H1 (cell line): ENCODE measurements around the gene TBC1D22A. TPM values are rescaled to one million over a fixed set of nuclear protein-coding genes. Genes with fewer than 3 reads are reported as not detected.

Source experiments
- CTBP2 ChIP-seq: IDR thresholded peaks from 2 replicates; pipeline ENCODE4 v1.7.0; 2011; ENCODE audit warnings: borderline replicate concordance, mild to moderate bottlenecking, moderate library complexity, mixed read lengths, low read length; ENCODE audit not compliant: insufficient read depth, insufficient read length
- KDM4A ChIP-seq: IDR thresholded peaks from one replicate; pipeline ENCODE4 v1.7.1; 2012; ENCODE audit warnings: low read depth, mild to moderate bottlenecking, moderate library complexity, low read length, inconsistent platforms; ENCODE audit not compliant: severe bottlenecking
- PHF8 ChIP-seq: fragments of 200-600 bp; sonication (generic); conservative IDR thresholded peaks from 2 replicates; pipeline ENCODE4 v1.7.1; 2012; ENCODE audit warnings: low read depth, mild to moderate bottlenecking, inconsistent platforms, low read length, moderate library complexity
- POLR2AphosphoS5 ChIP-seq: IDR thresholded peaks from 2 replicates; pipeline ENCODE4 v1.6.1; 2011; ENCODE audit warnings: low read depth, low read length
- RFX5 ChIP-seq: IDR thresholded peaks from 2 replicates; pipeline ENCODE4 v1.6.1; 2011; ENCODE audit warnings: low read depth, low read length, improper control_type of control experiment, borderline replicate concordance
- SAP30 ChIP-seq: fragments of 300-600 bp; sonication (generic); IDR thresholded peaks from 2 replicates; pipeline ENCODE4 v1.7.1; 2012; ENCODE audit warnings: low read length, moderate library complexity, mild to moderate bottlenecking, inconsistent platforms; ENCODE audit not compliant: insufficient read depth, insufficient replicate concordance
- polyA plus RNA-seq, 7 experiments: library from polyadenylated mRNA; depleted of rRNA in 3 of 7; stranded (reverse) in 5 of 7; unstranded in 2 of 7; fragments of >200 nt in 5 of 7; fragments of 200-250 nt in 2 of 7; gene quantifications; 1 replicate in 5 of 7; 2 replicates in 1 of 7; 4 replicates in 1 of 7; pipeline versions ENCODE4 v1.2.1 to v1.2.3, GENCODE V29; 2011 to 2013; ENCODE audit warnings: missing spikeins in 2 of 7, mixed read lengths in 2 of 7
- total RNA-seq: library from RNA; stranded (reverse); fragmentation: NEBNext Ultra II Directional; extraction: Animal tissue kit (Norgen Biotek cat#: 25700); gene quantifications from 2 replicates; pipeline ENCODE4 v1.2.1, GENCODE V29; 2021
- TF ChIP-seq, protein P1 (sequence below): fragments of 300-600 bp; sonication (generic); IDR thresholded peaks from 2 replicates; pipeline ENCODE4 v1.7.1; 2012; ENCODE audit warnings: low read length, moderate library complexity, mild to moderate bottlenecking, inconsistent platforms; ENCODE audit not compliant: insufficient replicate concordance

Gene TBC1D22A
- total and polyA plus RNA-seq, 2 of the 8 experiments (the other 6 are each of a cell fraction or from before 2014, with no cell fraction given) = 11.9 to 18.4 TPM

DNA sequence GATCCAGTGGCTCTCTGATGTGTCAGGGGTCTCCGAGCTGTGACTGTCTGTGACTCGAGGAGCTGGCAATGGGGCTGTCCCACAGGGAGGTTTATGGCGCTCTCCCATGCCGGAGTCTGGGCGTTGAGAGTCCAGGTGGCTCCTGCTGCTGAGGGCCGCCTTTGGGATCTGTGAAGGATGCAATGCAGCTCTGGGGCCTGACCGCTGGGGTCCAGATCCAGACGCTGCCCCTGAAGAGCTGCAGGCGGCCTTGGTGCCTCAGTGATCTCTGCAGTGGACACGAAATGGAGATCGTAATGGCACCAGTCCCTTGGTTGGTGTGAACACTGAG lies 155.3 kb downstream of the TBC1D22A start (continued):
- TF ChIP-seq, protein P1, sequence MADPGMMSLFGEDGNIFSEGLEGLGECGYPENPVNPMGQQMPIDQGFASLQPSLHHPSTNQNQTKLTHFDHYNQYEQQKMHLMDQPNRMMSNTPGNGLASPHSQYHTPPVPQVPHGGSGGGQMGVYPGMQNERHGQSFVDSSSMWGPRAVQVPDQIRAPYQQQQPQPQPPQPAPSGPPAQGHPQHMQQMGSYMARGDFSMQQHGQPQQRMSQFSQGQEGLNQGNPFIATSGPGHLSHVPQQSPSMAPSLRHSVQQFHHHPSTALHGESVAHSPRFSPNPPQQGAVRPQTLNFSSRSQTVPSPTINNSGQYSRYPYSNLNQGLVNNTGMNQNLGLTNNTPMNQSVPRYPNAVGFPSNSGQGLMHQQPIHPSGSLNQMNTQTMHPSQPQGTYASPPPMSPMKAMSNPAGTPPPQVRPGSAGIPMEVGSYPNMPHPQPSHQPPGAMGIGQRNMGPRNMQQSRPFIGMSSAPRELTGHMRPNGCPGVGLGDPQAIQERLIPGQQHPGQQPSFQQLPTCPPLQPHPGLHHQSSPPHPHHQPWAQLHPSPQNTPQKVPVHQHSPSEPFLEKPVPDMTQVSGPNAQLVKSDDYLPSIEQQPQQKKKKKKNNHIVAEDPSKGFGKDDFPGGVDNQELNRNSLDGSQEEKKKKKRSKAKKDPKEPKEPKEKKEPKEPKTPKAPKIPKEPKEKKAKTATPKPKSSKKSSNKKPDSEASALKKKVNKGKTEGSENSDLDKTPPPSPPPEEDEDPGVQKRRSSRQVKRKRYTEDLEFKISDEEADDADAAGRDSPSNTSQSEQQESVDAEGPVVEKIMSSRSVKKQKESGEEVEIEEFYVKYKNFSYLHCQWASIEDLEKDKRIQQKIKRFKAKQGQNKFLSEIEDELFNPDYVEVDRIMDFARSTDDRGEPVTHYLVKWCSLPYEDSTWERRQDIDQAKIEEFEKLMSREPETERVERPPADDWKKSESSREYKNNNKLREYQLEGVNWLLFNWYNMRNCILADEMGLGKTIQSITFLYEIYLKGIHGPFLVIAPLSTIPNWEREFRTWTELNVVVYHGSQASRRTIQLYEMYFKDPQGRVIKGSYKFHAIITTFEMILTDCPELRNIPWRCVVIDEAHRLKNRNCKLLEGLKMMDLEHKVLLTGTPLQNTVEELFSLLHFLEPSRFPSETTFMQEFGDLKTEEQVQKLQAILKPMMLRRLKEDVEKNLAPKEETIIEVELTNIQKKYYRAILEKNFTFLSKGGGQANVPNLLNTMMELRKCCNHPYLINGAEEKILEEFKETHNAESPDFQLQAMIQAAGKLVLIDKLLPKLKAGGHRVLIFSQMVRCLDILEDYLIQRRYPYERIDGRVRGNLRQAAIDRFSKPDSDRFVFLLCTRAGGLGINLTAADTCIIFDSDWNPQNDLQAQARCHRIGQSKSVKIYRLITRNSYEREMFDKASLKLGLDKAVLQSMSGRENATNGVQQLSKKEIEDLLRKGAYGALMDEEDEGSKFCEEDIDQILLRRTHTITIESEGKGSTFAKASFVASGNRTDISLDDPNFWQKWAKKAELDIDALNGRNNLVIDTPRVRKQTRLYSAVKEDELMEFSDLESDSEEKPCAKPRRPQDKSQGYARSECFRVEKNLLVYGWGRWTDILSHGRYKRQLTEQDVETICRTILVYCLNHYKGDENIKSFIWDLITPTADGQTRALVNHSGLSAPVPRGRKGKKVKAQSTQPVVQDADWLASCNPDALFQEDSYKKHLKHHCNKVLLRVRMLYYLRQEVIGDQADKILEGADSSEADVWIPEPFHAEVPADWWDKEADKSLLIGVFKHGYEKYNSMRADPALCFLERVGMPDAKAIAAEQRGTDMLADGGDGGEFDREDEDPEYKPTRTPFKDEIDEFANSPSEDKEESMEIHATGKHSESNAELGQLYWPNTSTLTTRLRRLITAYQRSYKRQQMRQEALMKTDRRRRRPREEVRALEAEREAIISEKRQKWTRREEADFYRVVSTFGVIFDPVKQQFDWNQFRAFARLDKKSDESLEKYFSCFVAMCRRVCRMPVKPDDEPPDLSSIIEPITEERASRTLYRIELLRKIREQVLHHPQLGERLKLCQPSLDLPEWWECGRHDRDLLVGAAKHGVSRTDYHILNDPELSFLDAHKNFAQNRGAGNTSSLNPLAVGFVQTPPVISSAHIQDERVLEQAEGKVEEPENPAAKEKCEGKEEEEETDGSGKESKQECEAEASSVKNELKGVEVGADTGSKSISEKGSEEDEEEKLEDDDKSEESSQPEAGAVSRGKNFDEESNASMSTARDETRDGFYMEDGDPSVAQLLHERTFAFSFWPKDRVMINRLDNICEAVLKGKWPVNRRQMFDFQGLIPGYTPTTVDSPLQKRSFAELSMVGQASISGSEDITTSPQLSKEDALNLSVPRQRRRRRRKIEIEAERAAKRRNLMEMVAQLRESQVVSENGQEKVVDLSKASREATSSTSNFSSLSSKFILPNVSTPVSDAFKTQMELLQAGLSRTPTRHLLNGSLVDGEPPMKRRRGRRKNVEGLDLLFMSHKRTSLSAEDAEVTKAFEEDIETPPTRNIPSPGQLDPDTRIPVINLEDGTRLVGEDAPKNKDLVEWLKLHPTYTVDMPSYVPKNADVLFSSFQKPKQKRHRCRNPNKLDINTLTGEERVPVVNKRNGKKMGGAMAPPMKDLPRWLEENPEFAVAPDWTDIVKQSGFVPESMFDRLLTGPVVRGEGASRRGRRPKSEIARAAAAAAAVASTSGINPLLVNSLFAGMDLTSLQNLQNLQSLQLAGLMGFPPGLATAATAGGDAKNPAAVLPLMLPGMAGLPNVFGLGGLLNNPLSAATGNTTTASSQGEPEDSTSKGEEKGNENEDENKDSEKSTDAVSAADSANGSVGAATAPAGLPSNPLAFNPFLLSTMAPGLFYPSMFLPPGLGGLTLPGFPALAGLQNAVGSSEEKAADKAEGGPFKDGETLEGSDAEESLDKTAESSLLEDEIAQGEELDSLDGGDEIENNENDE = no peak
- no peak for TF ChIP-seq PHF8
- no peak for TF ChIP-seq POLR2AphosphoS5
- TF ChIP-seq CTBP2 = no peak
- TF ChIP-seq KDM4A = no peak
- no peak for TF ChIP-seq SAP30
- TF ChIP-seq RFX5 = no peak
